GM18951 (cell line): ENCODE measurements around the gene GNPDA1.

ENCODE experiments used
- POLR2A ChIP-seq: IDR thresholded peaks from 4 replicates; pipeline ENCODE4 v1.6.1; 2011; ENCODE audit warnings: mild to moderate bottlenecking; ENCODE audit not compliant: insufficient read length, insufficient read depth; ENCODE audit errors: extremely low read depth
- in situ Hi-C: fragments of 300-500 bp; cut with MboI; formaldehyde crosslinking; loops from one replicate; pipeline ENCODE4 v1.12.0; 2022; ENCODE audit warnings: low sequenced_read_pairs, mixed read lengths, inconsistent platforms; ENCODE audit not compliant: unreplicated experiment

The GNPDA1 gene

GRCh38 chr5:141994511-141995136, 18.2 kb downstream of the GNPDA1 start:
- in situ Hi-C loops: loop anchor here (10.0 to 25.0 kb wide), 2 partner anchors 150 to 568 kb away; no protein-coding TSS in a partner anchor
- TF ChIP-seq POLR2A: no peak

GRCh38 chr5:141992349-141992963, 20.4 kb downstream of the GNPDA1 start:
- no peak for TF ChIP-seq POLR2A
- in situ Hi-C loops: loop anchor here (10.0 to 25.0 kb wide), 2 partner anchors 152 to 570 kb away; no protein-coding TSS in a partner anchor

- in situ Hi-C loops: loop anchor here (10.0 to 25.0 kb wide), 2 partner anchors 155 to 573 kb away; no protein-coding TSS in a partner anchor
- no peak for TF ChIP-seq POLR2A
Observed at GRCh38 chr5:141989720-141990119, 23.1 kb downstream of the GNPDA1 start.

GRCh38 chr5:141986072-141986471, 26.8 kb downstream of the GNPDA1 start:
- in situ Hi-C loops: loop anchor here (25.0 kb wide), 1 partner anchor 576 kb away; no protein-coding TSS in a partner anchor

GRCh38 chr5:141982626-141983025, 30.2 kb downstream of the GNPDA1 start:
- TF ChIP-seq POLR2A: no peak
- in situ Hi-C loops: loop anchor here (25.0 kb wide), 1 partner anchor 580 kb away; no protein-coding TSS in a partner anchor

More at GRCh38 chr5:141986072-141986471, 26.8 kb downstream of the GNPDA1 start:
- TF ChIP-seq POLR2A: no peak

- in situ Hi-C loops: loop anchor here (25.0 kb wide), 1 partner anchor 584 kb away; no protein-coding TSS in a partner anchor
- no peak for TF ChIP-seq POLR2A
Observed at GRCh38 chr5:141978389-141978788, 34.4 kb downstream of the GNPDA1 start.

GRCh38 chr5:141976176-141976575, 36.7 kb downstream of the GNPDA1 start:
- in situ Hi-C loops: loop anchor here (25.0 kb wide), 1 partner anchor 586 kb away; no protein-coding TSS in a partner anchor
- TF ChIP-seq POLR2A: no peak

- in situ Hi-C loops: no loop called here
- TF ChIP-seq POLR2A: no peak
Observed at GRCh38 chr5:141973871-141974595, 38.8 kb downstream of the GNPDA1 start.

GRCh38 chr5:141969783-141970771, 42.8 kb downstream of the GNPDA1 start:
- in situ Hi-C loops: no loop called here
- no peak for TF ChIP-seq POLR2A

- in situ Hi-C loops: no loop called here
- TF ChIP-seq POLR2A: peak; percentile 90
Observed at GRCh38 chr5:141968914-141969608, 43.8 kb downstream of the GNPDA1 start, which contains the start of gene RNF14. Gene RNF14, plus strand, starts transcription at chr5:141969105. Its CDS starts 4,484 bp downstream, at chr5:141973589.

- no peak for TF ChIP-seq POLR2A
- in situ Hi-C loops: no loop called here
Observed at GRCh38 chr5:141966963-141967333, 45.9 kb downstream of the GNPDA1 start.
